Endothelial cell of umbilical vein (primary cell): ENCODE measurements around the gene RNGTT. TPM values are rescaled to one million over a fixed set of nuclear protein-coding genes. Genes with fewer than 3 reads are reported as not detected.
A peak's percentile ranks its signal among the peaks of the same experiment; 100 is the strongest.

Experiments used
- BruUV-seq: library from RNA; stranded (reverse); fragments of 400-500 nt; replicated peaks from 2 replicates; lab custom pipeline; 2021; lab: Mats Ljungman, UMichigan
- CTCF ChIA-PET: fragments of 300-600, 350-600 bp; sonication (Branson Sonifier 250); formaldehyde crosslinking; loops from one replicate; lab custom pipeline; 2021; ENCODE audit warnings: antibody characterized with exemption, inconsistent platforms; lab: Charles Lee
- POLR2A ChIA-PET: fragments of 300-600, 350-600 bp; sonication (Branson Sonifier 250); formaldehyde crosslinking; loops from one replicate; lab custom pipeline; 2021; ENCODE audit warnings: antibody characterized with exemption, inconsistent platforms; lab: Charles Lee
- DNase-seq: peaks from one replicate; pipeline ENCODE4 v3.0.0-alpha.2; 2011; ENCODE audit warnings: low read depth, low spot score
- FAIRE-seq: peaks from 2 replicates; lab custom pipeline; 2011; peaks lifted over from hg19 to GRCh38; lab: Jason Lieb, UNC
- H2AFZ ChIP-seq: 2 replicates; pipeline ENCODE4 v1.6.0; 2012; ENCODE audit warnings: low read depth, low read length, control low read depth, inconsistent platforms
- H3K27ac ChIP-seq: 2 replicates; pipeline ENCODE4 v1.5.1; 2011; ENCODE audit warnings: low read depth, mild to moderate bottlenecking, control low read depth, low read length, moderate library complexity; ENCODE audit not compliant: insufficient read depth
- H3K27me3 ChIP-seq, 2 experiments: 2 replicates each; pipeline versions ENCODE4 v1.6.0 to v1.6.1; 2011; ENCODE audit warnings: low read length in 2 of 2, mixed read lengths in 1 of 2; ENCODE audit not compliant: control insufficient read depth in 2 of 2, insufficient read depth in 2 of 2
- H3K36me3 ChIP-seq, 2 experiments: 2 replicates in 1 of 2; 3 replicates in 1 of 2; pipeline ENCODE4 v1.5.1; 2011; ENCODE audit warnings: low read length in 2 of 2, mild to moderate bottlenecking in 1 of 2, moderate library complexity in 1 of 2; ENCODE audit not compliant: control insufficient read depth in 2 of 2, insufficient read depth in 2 of 2; ENCODE audit errors: extremely low read depth in 1 of 2
- H3K4me1 ChIP-seq: 3 replicates; pipeline ENCODE4 v1.5.1; 2011; ENCODE audit warnings: mild to moderate bottlenecking, low read length; ENCODE audit not compliant: control insufficient read depth, insufficient read depth; ENCODE audit errors: extremely low read depth
- H3K4me2 ChIP-seq: 2 replicates; pipeline ENCODE4 v1.6.1; 2011; ENCODE audit warnings: low read length, control low read depth, mixed read lengths; ENCODE audit not compliant: insufficient read depth
- H3K4me3 ChIP-seq, 3 experiments: fragments of 200-600 bp in 1 of 3; sonication (generic), shearing (Covaris generic) in 1 of 3; replicated peaks in 1 of 3; 2 replicates each; pipeline ENCODE4 v1.5.1; 2011 to 2016; ENCODE audit warnings: control low read depth in 3 of 3, low read length in 3 of 3, mild to moderate bottlenecking in 2 of 3, inconsistent platforms in 1 of 3, low read depth in 1 of 3, moderate library complexity in 1 of 3; ENCODE audit not compliant: insufficient read depth in 1 of 3
- H3K79me2 ChIP-seq: 2 replicates; pipeline ENCODE4 v1.6.0; 2012; ENCODE audit warnings: low read length, inconsistent platforms; ENCODE audit not compliant: control insufficient read depth, insufficient read depth
- H3K9ac ChIP-seq: replicated peaks from 2 replicates; pipeline ENCODE3; 2011; ENCODE audit warnings: low read length, control low read depth; ENCODE audit not compliant: insufficient read depth; ENCODE audit errors: extremely low read depth
- H3K9me1 ChIP-seq: replicated peaks from 3 replicates; pipeline ENCODE4 v1.6.0; 2011; ENCODE audit warnings: mild to moderate bottlenecking, low read length; ENCODE audit not compliant: control insufficient read depth, insufficient read depth; ENCODE audit errors: extremely low read depth
- H3K9me3 ChIP-seq: replicated peaks from 2 replicates; pipeline ENCODE4 v1.5.1; 2012; ENCODE audit warnings: low read length, inconsistent platforms; ENCODE audit not compliant: control insufficient read depth, insufficient read depth
- H4K20me1 ChIP-seq: replicated peaks from 2 replicates; pipeline ENCODE3; 2011; ENCODE audit warnings: mild to moderate bottlenecking, low read length; ENCODE audit not compliant: control insufficient read depth, insufficient read depth; ENCODE audit errors: extremely low read depth
- CTCF ChIP-seq, 2 donors: IDR thresholded peaks; 1 replicate in 1 of 2; 2 replicates in 1 of 2; pipeline ENCODE4 v1.5.1; 2011; ENCODE audit warnings: low read length in 2 of 2, mild to moderate bottlenecking in 2 of 2, moderate library complexity in 2 of 2, control low read depth in 1 of 2, inconsistent platforms in 1 of 2, low read depth in 1 of 2; ENCODE audit not compliant: insufficient read depth in 1 of 2; ENCODE audit errors: extremely low read depth in 1 of 2
- EZH2 ChIP-seq: IDR thresholded peaks from 2 replicates; pipeline ENCODE4 v1.6.1; 2012; ENCODE audit warnings: borderline replicate concordance, low read depth, mild to moderate bottlenecking, moderate library complexity, low read length, inconsistent platforms; ENCODE audit not compliant: severe bottlenecking
- FOS ChIP-seq: IDR thresholded peaks from 2 replicates; pipeline ENCODE4 v1.6.1; 2011; ENCODE audit warnings: mild to moderate bottlenecking, low read length, moderate library complexity, borderline replicate concordance; ENCODE audit not compliant: insufficient read depth
- GATA2 ChIP-seq: IDR thresholded peaks from 2 replicates; pipeline ENCODE4 v1.7.0; 2011; ENCODE audit warnings: low read depth, mild to moderate bottlenecking, moderate library complexity, mixed read lengths, low read length; ENCODE audit not compliant: insufficient read length, insufficient read depth
- JUN ChIP-seq: IDR thresholded peaks from 2 replicates; pipeline ENCODE4 v1.6.1; 2011; ENCODE audit warnings: borderline replicate concordance, low read depth; ENCODE audit not compliant: insufficient read length, insufficient read depth
- MAX ChIP-seq: IDR thresholded peaks from 2 replicates; pipeline ENCODE4 v1.6.1; 2011; ENCODE audit not compliant: insufficient read depth, insufficient read length
- MYC ChIP-seq: IDR thresholded peaks from one replicate; pipeline ENCODE4 v1.6.1; 2011; ENCODE audit warnings: mild to moderate bottlenecking, low read depth, low read length
- POLR2AphosphoS5 ChIP-seq: IDR thresholded peaks from 2 replicates; pipeline ENCODE4 v1.6.1; 2012; ENCODE audit warnings: low read depth, mild to moderate bottlenecking, control low read depth, low read length, moderate library complexity; ENCODE audit not compliant: insufficient read depth
- dilution Hi-C: fragments of 300-500 bp; cut with MboI; formaldehyde crosslinking; loops from one replicate; pipeline ENCODE4 v1.15.0; 2019; ENCODE audit warnings: low sequenced_read_pairs; ENCODE audit not compliant: extremely low pct_ligation_motif_present
- intact Hi-C: fragments of 100-400 bp; cut with micrococcal nuclease; formaldehyde crosslinking; loops from one replicate; pipeline ENCODE4 v1.10.0; 2022
- polyA plus RNA-seq, 4 experiments: library from polyadenylated mRNA; depleted of rRNA in 3 of 4; stranded (reverse) in 3 of 4; unstranded in 1 of 4; fragments of >200 nt; gene quantifications; 2 replicates each; pipeline versions ENCODE4 v1.2.1 to v1.2.3, GENCODE V29; 2011 to 2012; ENCODE audit warnings: missing spikeins in 1 of 4
- total RNA-seq: library from RNA; stranded (reverse); gene quantifications from 2 replicates; pipeline ENCODE4 v1.2.3, GENCODE V29; 2021

The RNGTT gene
- total and polyA plus RNA-seq, 2 donors (not counting 3 experiments of a cell fraction or from before 2014, with no cell fraction given), result 2.1 to 13.1 TPM

DNA sequence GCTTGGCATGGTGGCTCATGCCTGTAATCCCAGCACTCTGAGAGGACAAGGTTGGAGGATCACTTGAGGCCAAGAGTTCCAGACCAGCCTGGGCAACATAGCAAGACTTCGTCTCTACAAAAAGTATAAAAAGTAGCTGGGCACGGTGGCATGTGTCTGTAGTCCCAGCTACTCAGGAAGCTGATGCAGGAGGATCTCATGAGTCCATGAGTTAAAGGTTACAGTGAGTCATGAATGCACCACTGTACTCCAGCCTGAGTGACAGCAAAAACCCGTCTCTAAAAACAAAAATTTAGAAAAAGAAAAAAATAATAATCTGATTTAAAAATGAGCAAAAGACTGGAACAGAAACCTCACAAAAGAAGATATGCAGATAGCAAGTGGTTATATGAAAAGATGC lies 279.7 kb downstream of the RNGTT start:
- Histone ChIP-seq H3K9ac (no peak overlapping the region), H3K9me3 (no peaks in the 10 kb centered on the region), H4K20me1 (no peaks in the 10 kb centered on the region), H3K27ac (peak overlapping the region; percentile 23), H3K9me1 (no peaks in the 10 kb centered on the region), H3K4me1 (peaks cover 7% of the 10 kb centered on the region), H3K4me3 (no peak overlapping the region), H2AFZ (no peak overlapping the region), H3K27me3 (no peaks in the 10 kb centered on the region), H3K36me3 (no peaks in the 10 kb centered on the region), H3K4me2 (no peak overlapping the region), H3K79me2 (no peaks in the 10 kb centered on the region)
- no peak for TF ChIP-seq EZH2
- TF ChIP-seq CTCF (IDR thresholded peaks at IDR 0.05; ENCODE audit: extremely low read depth in 1 of 2, insufficient read depth in 1 of 2, low read depth in 1 of 2, low read length in 2 of 2), result no peak
- TF ChIP-seq MYC, result no peak
- no peak for TF ChIP-seq MAX
- peak; percentile 58 for TF ChIP-seq FOS
- no peak for TF ChIP-seq POLR2AphosphoS5
- peak; percentile 26 for TF ChIP-seq JUN
- no peak for TF ChIP-seq GATA2
- no TSS peak for BruUV-seq
- ChIA-PET CTCF (no interaction called here), POLR2A (no interaction called here)
- dilution Hi-C loops, result no loop called here
- DNase-seq (peak; percentile 39), FAIRE-seq (peak; percentile 73)
- intact Hi-C loops, result no loop called here
